Breast epithelium (tissue), 3 donors: Measurements from ENCODE around the gene AOAH.

Experiments used
- CTCF ChIP-seq, 3 donors: fragments of 450-650 bp; IDR thresholded peaks; one replicate each; pipeline ENCODE4 v1.5.1; 2016 to 2017; ENCODE audit warnings: antibody characterized with exemption in 3 of 3, mild to moderate bottlenecking in 3 of 3, moderate library complexity in 3 of 3
- POLR2A ChIP-seq: fragments of 450-650 bp; IDR thresholded peaks from one replicate; pipeline ENCODE4 v1.6.1; 2016; ENCODE audit warnings: antibody characterized with exemption, mild to moderate bottlenecking, moderate library complexity

- TF ChIP-seq CTCF (IDR thresholded peaks at IDR 0.05) (no peak), POLR2A (no peak)
Observed at GRCh38 chr7:36591636-36592035, 132.7 kb downstream of the AOAH start.
